Measurements from ENCODE around the gene SSX7.
"Not testable (repeated sequence)": the region's sequence is repeated elsewhere in the genome, so short reads cannot be mapped to it uniquely, and the experiment has no call there.

The SSX7 gene, protein sequence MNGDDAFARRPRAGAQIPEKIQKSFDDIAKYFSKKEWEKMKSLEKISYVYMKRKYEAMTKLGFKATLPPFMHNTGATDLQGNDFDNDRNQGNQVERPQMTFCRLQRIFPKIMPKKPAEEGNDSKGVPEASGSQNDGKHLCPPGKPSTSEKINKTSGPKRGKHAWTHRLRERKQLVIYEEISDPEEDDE

DNA sequence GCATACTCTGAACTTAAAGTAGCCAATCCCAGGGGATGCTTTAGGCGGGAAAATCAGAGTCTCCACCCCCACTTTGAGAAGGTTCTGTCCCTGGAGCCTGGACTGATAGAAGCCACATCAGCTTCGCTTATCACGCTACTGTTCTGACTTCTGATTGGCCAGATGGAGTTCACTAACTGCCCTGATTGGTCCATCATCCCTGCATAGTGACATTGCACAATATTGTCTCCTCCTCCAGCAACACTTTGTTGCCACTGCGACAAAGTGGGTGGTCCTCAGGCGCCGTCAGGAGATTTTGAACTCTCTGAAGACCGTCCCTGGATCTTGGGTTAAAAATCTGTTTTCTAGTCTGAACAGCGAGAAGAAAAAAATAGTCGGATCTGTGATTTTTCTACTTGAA, at the start of gene SSX7:
TSS of gene SSX7 (minus strand) at position 101 of the 400 bp plus-strand sequence. CDS start 1,428 bp downstream, outside the sequence.
- DNase-seq: not testable (repeated sequence)

DNA sequence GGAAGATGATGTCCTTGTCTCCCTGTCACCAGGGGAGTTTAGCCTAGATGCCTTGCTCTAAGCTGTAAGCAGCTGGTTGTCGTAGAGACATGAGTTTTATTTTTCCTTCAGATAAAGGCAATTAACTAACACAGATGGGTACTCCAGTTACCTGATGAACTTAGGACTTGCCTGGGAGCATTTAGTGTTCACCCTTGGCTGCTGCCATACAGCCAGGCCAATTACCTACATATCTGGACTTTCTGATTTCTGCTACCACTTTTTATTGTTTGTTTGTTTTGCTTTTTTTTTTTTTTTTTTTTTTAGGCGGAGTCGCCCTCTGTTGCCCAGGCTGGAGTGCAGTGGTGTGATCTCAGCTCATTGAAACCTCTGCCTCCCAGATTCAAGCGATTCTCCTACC, 37.3 kb upstream of the SSX7 start:
- not testable (repeated sequence) for DNase-seq

DNA sequence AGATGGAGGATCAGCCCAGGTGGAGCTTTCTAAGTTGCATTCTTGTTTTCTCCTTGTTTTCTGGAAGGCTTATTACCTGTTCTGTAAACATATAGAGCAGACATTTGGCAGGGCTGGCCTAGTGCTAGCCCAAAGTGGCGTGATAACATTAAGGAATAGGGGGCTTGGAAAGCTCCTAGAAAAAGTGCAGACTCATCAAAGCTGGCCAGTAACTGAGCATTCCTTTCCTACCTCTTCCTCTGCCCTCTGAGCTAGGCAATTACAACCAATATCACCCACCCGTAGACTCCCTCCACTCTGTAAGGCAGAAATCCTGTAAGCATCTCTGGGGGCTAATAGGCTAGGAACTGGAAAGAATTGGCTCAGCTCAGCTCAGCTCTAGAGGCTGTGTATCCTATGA, 7.5 kb upstream of the SSX7 start:
- DNase-seq: not testable (repeated sequence)

DNA sequence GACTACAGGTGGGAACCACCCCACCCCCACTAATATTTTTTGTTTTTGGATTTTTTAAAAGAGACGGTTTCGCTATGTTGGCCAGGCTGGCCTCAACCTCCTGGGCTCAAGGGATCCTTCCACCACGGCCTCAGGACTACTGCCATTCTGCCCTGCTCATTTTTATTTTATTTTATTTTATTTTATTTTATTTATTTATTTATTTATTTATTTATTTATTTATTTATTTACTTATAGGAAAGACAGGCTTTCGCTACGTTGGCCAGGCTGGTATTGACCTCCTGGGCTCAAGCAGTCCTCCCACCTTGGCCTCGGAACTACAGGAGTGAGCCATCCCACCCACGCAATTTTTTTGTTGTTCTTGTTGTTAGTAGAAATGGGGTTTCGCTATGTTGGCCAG, 775 bp upstream of the SSX7 start:
- not testable (repeated sequence) for DNase-seq

DNA sequence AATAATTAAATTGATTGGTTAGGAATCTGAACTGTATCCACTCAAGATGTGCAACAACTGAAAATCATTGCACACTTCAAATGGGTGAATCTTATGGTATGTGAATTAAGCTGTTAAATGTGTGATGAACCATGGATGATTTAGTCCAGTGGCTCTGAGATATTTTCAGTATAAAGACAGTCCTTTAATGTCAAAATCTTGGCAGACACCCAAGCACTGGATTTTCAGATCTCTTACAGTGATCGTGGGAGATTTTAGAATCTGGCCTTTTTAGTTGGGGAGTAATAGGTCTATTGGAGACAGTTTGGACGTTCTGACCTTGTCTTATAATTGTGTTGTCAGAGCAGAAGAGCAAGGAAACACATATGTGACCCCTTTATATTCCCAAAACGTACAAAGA, 4.0 kb downstream of the SSX7 start:
- not testable (repeated sequence) for DNase-seq

DNA sequence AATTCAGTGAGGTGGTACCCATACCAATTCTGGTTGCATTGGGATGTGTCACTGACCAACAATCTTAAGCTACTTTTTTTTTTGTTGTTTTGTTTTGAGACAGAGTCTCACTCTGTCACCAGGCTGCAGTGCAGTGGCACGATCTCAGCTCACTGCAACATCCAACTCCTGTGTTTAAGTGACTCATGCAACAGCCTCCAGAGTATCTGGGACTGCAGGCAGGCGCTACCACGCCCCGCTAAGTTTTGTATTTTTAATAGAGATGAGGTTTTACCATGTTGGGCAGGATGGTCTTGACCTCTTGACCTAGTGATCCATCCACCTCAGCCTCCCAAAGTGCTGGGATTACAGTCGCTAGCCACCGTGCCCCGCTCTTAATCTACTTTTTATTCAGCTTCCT, 5.7 kb downstream of the SSX7 start:
- DNase-seq: not testable (repeated sequence)

DNA sequence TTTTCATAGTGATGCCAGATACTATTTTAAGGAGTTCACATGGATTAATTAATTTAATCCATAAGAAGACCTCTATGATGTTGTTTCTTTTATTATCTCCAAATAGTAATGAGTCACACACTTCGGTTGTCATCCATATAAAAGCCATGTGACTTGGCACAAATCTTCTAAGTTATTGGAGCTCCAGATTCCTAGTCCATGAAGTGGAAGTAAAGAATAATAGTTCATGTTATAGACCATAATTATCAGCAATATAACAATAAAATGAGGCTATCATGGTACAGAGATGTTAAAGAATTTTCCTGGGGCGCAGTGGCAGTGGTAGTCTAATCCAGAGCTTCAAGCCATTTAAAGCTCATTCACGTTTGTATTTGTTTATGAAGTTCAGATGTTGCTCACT, 26.2 kb downstream of the SSX7 start:
- not testable (repeated sequence) for DNase-seq

DNA sequence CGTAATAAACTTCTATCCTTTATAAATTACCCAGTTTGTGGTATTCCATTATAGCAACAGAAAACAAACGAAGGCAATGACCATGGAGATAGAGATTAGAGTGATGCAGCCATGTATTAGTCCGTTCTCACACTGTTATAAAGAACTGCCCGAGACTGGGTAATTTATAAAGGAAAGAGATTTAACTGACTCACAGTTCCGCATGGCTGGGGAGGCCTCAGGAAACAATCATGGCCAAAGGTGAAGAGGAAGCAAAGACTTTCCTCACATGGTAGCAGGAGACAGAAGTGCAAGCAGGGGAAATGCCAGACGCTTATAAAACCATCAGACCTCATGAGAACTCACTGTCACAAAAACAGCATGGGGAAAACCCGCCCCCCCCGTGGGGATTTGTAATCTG, 34.0 kb downstream of the SSX7 start:
- DNase-seq: not testable (repeated sequence)

DNA sequence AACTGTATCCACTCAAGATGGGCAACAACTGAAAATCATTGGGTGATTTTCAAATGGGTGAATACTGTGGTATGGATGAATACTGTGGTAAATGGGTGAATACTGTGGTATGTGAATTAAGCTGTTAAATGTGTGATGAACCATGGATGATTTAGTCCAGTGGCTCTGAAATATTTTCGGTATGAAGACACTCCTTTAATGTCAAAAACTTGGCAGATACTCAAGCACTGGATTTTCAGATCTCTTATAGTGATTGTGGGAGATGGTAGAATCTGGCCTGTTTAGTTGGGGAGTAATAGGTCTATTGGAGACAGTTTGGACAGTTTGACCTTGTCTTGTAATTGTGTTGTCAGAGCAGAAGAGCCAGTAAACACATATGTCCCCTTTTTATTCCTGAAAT, 45.7 kb downstream of the SSX7 start:
- no peak for DNase-seq

DNA sequence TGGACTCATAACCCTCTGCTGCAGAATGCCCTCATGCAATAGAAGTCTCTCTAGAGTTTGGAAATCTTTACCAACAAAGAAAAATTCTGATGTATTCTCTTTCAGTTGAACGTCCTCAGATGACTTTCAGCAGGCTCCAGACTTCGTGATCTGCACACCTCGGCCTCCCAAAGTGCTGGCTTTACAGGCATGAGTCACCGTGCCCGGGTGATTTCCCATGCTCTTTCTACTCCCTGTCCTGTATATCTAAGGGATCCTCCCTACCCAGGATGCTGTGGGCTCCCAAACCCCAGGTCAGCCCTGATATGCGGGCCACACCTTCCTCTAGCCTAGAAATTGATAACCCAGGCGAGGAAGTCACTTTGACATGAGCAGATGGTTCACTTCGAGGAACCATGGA, 51.5 kb downstream of the SSX7 start:
- DNase-seq: not testable (repeated sequence)

DNA sequence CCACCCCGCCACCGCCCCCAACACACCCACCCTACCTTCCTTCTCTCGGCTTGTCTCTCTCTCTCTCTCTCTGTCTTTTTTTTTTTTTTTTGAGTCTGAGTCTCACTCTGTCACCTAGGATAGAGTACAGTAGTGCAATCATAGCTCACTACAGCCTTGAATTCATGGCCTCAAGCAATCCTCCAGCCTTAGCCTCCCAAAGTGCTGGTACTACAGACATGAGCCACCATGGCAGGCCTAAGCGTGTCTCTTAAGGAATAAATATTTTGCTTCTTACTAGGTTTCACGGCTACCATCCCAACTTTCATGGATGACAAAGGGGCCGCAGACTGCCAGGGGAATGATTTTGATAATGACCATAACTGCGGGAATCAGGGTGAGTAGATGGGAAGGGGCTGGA, 55.8 kb downstream of the SSX7 start:
- DNase-seq: no peak

DNA sequence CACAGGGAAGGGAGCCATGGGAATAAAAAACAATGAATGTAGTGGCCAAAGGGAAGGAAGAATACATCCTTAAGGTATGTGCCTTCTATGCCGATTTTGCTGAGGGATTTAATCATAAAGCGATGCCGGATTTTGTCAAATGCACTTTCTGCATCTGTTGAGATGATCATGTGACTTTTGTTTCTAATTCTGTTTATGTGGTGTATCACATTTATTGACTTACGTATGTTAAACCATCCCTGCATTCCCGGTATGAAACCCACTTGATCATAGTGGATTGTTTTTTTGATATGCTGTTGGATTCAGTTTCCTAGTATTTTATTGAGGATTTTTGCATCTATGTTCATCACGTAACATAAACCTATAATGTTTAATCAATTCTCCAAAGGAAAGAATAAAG, 60.0 kb downstream of the SSX7 start:
- no peak for DNase-seq

Data from activated CD4-positive, alpha-beta T cell treated with anti-CD3 and anti-CD28 coated beads for 4 hours (primary cell).